Gastroesophageal sphincter (tissue), 3 donors: Measurements from ENCODE around the gene OR52N5.

Experiments used
- CTCF ChIP-seq, 4 experiments: fragments of 200-600 bp in 2 of 4; fragments of 450-650 bp in 2 of 4; sonication (generic) in 1 of 4; IDR thresholded peaks; one replicate each; pipeline ENCODE4 v1.5.1; 2017 to 2019; ENCODE audit warnings: antibody characterized with exemption in 4 of 4, mild to moderate bottlenecking in 2 of 4, moderate library complexity in 2 of 4
- EP300 ChIP-seq: sonication (generic); formaldehyde crosslinking; IDR thresholded peaks from one replicate; pipeline ENCODE4 v1.6.1; 2017; ENCODE audit warnings: antibody characterized with exemption, mild to moderate bottlenecking
- POLR2A ChIP-seq, 2 donors: fragments of 450-650 bp; IDR thresholded peaks; one replicate each; pipeline ENCODE4 v1.6.1; 2017; ENCODE audit warnings: antibody characterized with exemption in 2 of 2, mild to moderate bottlenecking in 2 of 2, moderate library complexity in 1 of 2

- TF ChIP-seq EP300 (no peak), CTCF (IDR thresholded peaks at IDR 0.05) (no peak), POLR2A (IDR thresholded peaks at IDR 0.05) (no peak)
Observed at GRCh38 chr11:5818245-5818886, 35.2 kb upstream of the OR52N5 start.
